Right lobe of liver (tissue), 4 donors: ENCODE measurements around the gene ATRNL1.

Experiments used
- POLR2A ChIP-seq: fragments of 450-650 bp; IDR thresholded peaks from one replicate; pipeline ENCODE4 v1.6.1; 2017; ENCODE audit warnings: antibody characterized with exemption, mild to moderate bottlenecking
- TF ChIP-seq, protein P1 (sequence below), 4 donors: fragments of 200-600 bp in 3 of 4; fragments of 450-650 bp in 1 of 4; IDR thresholded peaks; one replicate each; pipeline versions ENCODE4 v1.5.1 to v1.8.0; 2016 to 2022; ENCODE audit warnings: antibody characterized with exemption in 4 of 4, mild to moderate bottlenecking in 2 of 4
- donor health status: DM: no; HTN: no; CAD: no.
- donor health status: DM: no; HTN: no; CAD: no.
- donor health status: DM: no; HTN: yes; CAD: no.

DNA sequence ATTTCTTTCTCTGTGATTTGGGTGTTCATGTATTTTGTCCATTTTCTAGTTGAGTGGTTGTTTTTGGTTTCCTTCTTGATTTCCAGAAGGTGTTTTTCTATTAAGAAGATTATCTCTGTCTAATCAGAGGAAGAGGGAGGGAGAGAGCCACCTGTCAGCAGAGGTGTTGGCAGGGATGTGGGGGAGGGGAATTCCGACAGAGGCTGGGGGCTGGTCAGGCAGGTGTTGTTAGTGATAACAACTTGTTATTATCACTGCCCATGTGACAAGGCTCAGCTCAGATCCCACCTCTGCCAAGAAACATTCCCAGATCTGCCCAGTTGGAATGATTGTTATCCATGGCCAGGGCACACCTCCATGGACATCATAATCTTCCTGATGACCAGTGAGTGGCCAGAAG, 886.4 kb downstream of the ATRNL1 start:
- TF ChIP-seq, protein P1, sequence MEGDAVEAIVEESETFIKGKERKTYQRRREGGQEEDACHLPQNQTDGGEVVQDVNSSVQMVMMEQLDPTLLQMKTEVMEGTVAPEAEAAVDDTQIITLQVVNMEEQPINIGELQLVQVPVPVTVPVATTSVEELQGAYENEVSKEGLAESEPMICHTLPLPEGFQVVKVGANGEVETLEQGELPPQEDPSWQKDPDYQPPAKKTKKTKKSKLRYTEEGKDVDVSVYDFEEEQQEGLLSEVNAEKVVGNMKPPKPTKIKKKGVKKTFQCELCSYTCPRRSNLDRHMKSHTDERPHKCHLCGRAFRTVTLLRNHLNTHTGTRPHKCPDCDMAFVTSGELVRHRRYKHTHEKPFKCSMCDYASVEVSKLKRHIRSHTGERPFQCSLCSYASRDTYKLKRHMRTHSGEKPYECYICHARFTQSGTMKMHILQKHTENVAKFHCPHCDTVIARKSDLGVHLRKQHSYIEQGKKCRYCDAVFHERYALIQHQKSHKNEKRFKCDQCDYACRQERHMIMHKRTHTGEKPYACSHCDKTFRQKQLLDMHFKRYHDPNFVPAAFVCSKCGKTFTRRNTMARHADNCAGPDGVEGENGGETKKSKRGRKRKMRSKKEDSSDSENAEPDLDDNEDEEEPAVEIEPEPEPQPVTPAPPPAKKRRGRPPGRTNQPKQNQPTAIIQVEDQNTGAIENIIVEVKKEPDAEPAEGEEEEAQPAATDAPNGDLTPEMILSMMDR (IDR thresholded peaks at IDR 0.05), result no peak
- no peak for TF ChIP-seq POLR2A
